Measurements from ENCODE around the gene TAS1R3.

- TF ChIP-seq, protein P1, sequence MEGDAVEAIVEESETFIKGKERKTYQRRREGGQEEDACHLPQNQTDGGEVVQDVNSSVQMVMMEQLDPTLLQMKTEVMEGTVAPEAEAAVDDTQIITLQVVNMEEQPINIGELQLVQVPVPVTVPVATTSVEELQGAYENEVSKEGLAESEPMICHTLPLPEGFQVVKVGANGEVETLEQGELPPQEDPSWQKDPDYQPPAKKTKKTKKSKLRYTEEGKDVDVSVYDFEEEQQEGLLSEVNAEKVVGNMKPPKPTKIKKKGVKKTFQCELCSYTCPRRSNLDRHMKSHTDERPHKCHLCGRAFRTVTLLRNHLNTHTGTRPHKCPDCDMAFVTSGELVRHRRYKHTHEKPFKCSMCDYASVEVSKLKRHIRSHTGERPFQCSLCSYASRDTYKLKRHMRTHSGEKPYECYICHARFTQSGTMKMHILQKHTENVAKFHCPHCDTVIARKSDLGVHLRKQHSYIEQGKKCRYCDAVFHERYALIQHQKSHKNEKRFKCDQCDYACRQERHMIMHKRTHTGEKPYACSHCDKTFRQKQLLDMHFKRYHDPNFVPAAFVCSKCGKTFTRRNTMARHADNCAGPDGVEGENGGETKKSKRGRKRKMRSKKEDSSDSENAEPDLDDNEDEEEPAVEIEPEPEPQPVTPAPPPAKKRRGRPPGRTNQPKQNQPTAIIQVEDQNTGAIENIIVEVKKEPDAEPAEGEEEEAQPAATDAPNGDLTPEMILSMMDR (IDR thresholded peaks at IDR 0.05) = no peak
- TF ChIP-seq POLR2A (IDR thresholded peaks at IDR 0.05) = no peak
Observed at GRCh38 chr1:1318131-1318652, 12.9 kb upstream of the TAS1R3 start.

Measured in lower leg skin (tissue), 3 donors.